HL-60 (cell line): Measurements from ENCODE around the gene COL19A1.
"Not testable (repeated sequence)": the region's sequence is repeated elsewhere in the genome, so short reads cannot be mapped to it uniquely, and the experiment has no call there.

Experiments used
- CTCF ChIP-seq: IDR thresholded peaks from one replicate; pipeline ENCODE4 v1.5.1; 2011; ENCODE audit warnings: low read length, control low read depth, inconsistent platforms; ENCODE audit not compliant: insufficient read depth
- GABPA ChIP-seq: IDR thresholded peaks from 2 replicates; pipeline ENCODE4 v1.6.1; 2012; ENCODE audit warnings: low read depth
- POLR2AphosphoS5 ChIP-seq: IDR thresholded peaks from 2 replicates; pipeline ENCODE4 v1.6.1; 2012; ENCODE audit warnings: low read depth
- REST ChIP-seq: IDR thresholded peaks from 2 replicates; pipeline ENCODE4 v1.6.1; 2012; ENCODE audit warnings: low read depth; ENCODE audit not compliant: insufficient replicate concordance
- SPI1 ChIP-seq: IDR thresholded peaks from 2 replicates; pipeline ENCODE4 v1.6.1; 2012; ENCODE audit warnings: low read depth, mild to moderate bottlenecking, borderline replicate concordance

- TF ChIP-seq POLR2AphosphoS5, CTCF, REST, SPI1, GABPA: not testable (repeated sequence)
Observed at GRCh38 chr6:70023201-70023600, 156.8 kb downstream of the COL19A1 start.
